ENCODE measurements around the gene QRFPR. TPM values are rescaled to one million over a fixed set of nuclear protein-coding genes. Genes with fewer than 3 reads are reported as not detected.

QRFPR gene
- total RNA-seq, 1 donor from 2014 or later = 0.17 TPM

DNA sequence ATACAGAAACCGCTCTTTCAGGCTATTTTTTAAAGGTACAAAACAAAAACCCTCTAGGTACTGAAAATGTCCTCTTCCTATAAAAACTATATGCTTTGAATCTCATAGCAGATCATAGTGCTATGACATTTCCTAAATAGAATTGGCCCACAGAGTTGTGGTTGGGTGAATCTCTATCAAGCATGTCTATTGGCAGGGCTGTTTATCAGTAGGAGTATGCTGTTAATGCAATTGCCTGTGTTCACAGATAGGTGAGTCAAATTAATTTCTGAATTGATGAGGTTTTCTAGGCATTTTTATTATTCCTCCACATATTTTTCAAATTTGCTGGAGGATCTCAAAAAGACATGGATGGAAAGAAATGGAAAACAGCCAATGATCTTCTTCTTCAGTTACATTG lies 73.9 kb downstream of the QRFPR start:
- H3K4me3 ChIP-seq (ENCODE audit: low read depth, low read length) = no peak overlapping the region

DNA sequence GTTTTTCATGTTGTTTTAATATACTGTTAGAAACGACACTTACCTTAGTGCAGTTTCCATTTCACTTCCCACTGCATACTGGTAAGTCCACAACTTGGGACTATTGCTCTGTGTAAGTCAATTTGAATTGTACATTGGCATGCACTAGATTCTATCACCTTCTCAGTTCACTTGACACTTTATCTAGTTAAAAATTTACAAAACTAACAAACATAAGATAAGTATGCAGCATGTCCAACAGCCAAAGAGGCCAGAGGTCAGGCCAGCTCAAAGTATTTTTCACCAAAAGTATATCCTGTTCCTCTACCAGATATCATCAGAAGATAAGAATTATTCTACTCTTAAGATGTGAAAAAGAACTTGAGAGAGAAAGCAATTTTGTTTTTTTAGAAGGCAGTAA lies 75.9 kb downstream of the QRFPR start:
- TF ChIP-seq, protein P1, sequence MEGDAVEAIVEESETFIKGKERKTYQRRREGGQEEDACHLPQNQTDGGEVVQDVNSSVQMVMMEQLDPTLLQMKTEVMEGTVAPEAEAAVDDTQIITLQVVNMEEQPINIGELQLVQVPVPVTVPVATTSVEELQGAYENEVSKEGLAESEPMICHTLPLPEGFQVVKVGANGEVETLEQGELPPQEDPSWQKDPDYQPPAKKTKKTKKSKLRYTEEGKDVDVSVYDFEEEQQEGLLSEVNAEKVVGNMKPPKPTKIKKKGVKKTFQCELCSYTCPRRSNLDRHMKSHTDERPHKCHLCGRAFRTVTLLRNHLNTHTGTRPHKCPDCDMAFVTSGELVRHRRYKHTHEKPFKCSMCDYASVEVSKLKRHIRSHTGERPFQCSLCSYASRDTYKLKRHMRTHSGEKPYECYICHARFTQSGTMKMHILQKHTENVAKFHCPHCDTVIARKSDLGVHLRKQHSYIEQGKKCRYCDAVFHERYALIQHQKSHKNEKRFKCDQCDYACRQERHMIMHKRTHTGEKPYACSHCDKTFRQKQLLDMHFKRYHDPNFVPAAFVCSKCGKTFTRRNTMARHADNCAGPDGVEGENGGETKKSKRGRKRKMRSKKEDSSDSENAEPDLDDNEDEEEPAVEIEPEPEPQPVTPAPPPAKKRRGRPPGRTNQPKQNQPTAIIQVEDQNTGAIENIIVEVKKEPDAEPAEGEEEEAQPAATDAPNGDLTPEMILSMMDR (IDR thresholded peaks at IDR 0.05; ENCODE audit: insufficient read depth, low read length, poor library complexity, severe bottlenecking) = no peak
- no peaks in the 10 kb centered on the region for H3K36me3 ChIP-seq (ENCODE audit: control insufficient read depth, insufficient read depth, low read length)
- DNase-seq (ENCODE audit: low read depth) = no peak
- H3K4me3 ChIP-seq (ENCODE audit: low read depth, low read length) = no peak overlapping the region
- no peaks in the 10 kb centered on the region for H3K27me3 ChIP-seq (ENCODE audit: control insufficient read depth, insufficient read depth, low read length)

More for the DNA sequence above, 73.9 kb downstream of the QRFPR start:
- TF ChIP-seq, protein P1 (IDR thresholded peaks at IDR 0.05; ENCODE audit: insufficient read depth, low read length, poor library complexity, severe bottlenecking) = no peak
- Histone ChIP-seq H3K36me3 (ENCODE audit: control insufficient read depth, insufficient read depth, low read length) (no peaks in the 10 kb centered on the region), H3K27me3 (ENCODE audit: control insufficient read depth, insufficient read depth, low read length) (no peaks in the 10 kb centered on the region)
- DNase-seq (ENCODE audit: low read depth) = no peak

DNA sequence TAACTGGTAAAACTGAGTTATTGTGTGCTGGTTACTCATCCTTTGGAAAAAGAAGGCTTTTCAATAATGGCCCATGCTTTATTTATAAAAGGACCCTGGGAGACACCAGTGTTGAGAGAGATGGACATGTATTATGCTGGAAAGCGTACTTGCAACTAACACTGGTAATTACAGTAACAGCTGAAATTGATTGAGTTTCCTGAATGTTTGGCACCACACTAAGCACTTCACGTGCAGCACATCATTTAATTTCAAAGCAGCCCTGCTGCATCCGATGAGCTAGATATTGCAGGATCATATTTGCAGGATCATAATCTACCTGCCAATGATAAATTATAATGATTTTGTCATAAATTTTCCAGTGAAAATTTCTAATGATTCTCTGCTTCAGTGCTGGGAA lies 81.5 kb downstream of the QRFPR start:
- Histone ChIP-seq H3K27me3 (ENCODE audit: control insufficient read depth, insufficient read depth, low read length) (no peaks in the 10 kb centered on the region), H3K4me3 (ENCODE audit: low read depth, low read length) (no peak overlapping the region), H3K36me3 (ENCODE audit: control insufficient read depth, insufficient read depth, low read length) (no peaks in the 10 kb centered on the region)
- TF ChIP-seq, protein P1 (IDR thresholded peaks at IDR 0.05; ENCODE audit: insufficient read depth, low read length, poor library complexity, severe bottlenecking) = no peak
- no peak for DNase-seq (ENCODE audit: low read depth)

DNA sequence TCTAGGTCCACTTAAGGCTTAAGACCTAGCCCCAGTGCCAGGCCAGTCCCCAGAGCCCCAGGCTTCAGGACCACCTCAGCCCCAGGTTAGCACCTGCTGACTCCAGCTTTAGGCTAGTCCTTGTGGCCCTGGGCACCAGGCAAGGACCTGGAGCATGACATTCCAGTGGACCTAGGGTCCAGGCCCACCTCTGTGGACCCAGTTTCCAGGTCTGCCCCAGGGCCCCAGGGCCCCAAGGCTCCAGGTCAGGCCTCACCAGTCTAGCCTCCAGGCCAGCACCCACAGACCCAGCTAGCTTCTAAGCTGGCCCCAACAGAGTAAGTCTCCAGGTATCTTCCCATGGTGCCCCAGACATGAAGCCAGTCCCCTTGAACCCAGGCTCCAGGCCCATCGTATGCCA lies 97.5 kb downstream of the QRFPR start:
- Histone ChIP-seq H3K4me3 (ENCODE audit: low read depth, low read length) (no peak overlapping the region), H3K27me3 (ENCODE audit: control insufficient read depth, insufficient read depth, low read length) (no peaks in the 10 kb centered on the region), H3K36me3 (ENCODE audit: control insufficient read depth, insufficient read depth, low read length) (no peaks in the 10 kb centered on the region)
- no peak for DNase-seq (ENCODE audit: low read depth)
- TF ChIP-seq, protein P1 (IDR thresholded peaks at IDR 0.05; ENCODE audit: insufficient read depth, low read length, poor library complexity, severe bottlenecking) = no peak

DNA sequence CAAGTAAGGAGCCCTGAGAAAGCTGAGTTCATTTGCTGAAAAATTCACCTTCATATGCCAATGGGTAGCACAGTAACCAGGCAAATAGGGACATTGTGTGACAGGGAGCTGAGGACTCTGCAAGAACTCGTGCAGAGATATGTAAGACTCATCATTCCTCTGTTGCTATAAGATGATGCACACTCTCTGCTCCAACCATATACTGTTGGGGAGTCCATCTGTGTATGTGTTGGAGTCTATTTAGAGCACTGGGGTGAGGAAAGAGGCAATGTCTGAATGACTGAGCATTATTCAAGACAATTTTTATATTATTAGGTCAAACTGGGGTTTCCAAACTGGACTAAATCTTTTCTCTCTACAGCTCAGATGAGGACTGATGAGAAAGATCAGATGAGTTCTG lies 100.4 kb downstream of the QRFPR start:
- H3K27me3 ChIP-seq (ENCODE audit: control insufficient read depth, insufficient read depth, low read length) = no peaks in the 10 kb centered on the region
- DNase-seq (ENCODE audit: low read depth) = no peak
- TF ChIP-seq, protein P1 (IDR thresholded peaks at IDR 0.05; ENCODE audit: insufficient read depth, low read length, poor library complexity, severe bottlenecking) = no peak
- no peak overlapping the region for H3K4me3 ChIP-seq (ENCODE audit: low read depth, low read length)
- no peaks in the 10 kb centered on the region for H3K36me3 ChIP-seq (ENCODE audit: control insufficient read depth, insufficient read depth, low read length)

DNA sequence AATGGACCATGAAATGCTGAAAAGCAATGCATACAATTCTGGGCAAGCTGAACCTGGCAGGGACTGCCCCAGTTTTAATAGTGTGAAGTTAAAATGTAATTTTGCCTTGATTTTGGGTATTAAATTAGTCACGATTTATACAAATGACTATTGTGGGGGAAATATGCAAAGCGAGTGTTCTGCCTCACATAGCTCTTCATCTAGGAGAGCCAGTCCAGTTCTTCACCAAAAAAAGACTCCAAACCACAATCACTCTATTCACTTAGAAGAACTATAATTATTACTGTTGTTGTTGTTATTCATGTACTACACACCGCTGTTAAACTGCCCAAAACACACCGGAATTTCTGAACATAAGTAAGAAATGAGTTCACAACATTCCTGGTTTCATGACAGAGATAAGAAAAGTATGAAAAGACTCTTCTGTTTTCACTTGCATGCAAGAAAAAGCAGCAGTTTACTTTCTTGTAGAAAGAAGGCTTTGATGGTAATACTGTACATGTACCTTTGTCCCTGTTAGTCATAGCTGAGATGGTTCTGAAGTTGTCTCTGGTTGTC lies 101.9 kb downstream of the QRFPR start:
- H3K27me3 ChIP-seq (ENCODE audit: control insufficient read depth, insufficient read depth, low read length) = no peaks in the 10 kb centered on the region
- TF ChIP-seq, protein P1 (IDR thresholded peaks at IDR 0.05; ENCODE audit: insufficient read depth, low read length, poor library complexity, severe bottlenecking) = no peak
- H3K36me3 ChIP-seq (ENCODE audit: control insufficient read depth, insufficient read depth, low read length) = no peaks in the 10 kb centered on the region
- DNase-seq (ENCODE audit: low read depth) = no peak
- no peak overlapping the region for H3K4me3 ChIP-seq (ENCODE audit: low read depth, low read length)
